ENCODE results near the gene CDH5. TPM values are rescaled to one million over a fixed set of nuclear protein-coding genes. Genes with fewer than 3 reads are reported as not detected.

Gene CDH5
- total and polyA plus RNA-seq, 2 of the 13 experiments (the other 11 are each of a cell fraction or from before 2014, with no cell fraction given): 0.71 to 1.1 TPM

DNA sequence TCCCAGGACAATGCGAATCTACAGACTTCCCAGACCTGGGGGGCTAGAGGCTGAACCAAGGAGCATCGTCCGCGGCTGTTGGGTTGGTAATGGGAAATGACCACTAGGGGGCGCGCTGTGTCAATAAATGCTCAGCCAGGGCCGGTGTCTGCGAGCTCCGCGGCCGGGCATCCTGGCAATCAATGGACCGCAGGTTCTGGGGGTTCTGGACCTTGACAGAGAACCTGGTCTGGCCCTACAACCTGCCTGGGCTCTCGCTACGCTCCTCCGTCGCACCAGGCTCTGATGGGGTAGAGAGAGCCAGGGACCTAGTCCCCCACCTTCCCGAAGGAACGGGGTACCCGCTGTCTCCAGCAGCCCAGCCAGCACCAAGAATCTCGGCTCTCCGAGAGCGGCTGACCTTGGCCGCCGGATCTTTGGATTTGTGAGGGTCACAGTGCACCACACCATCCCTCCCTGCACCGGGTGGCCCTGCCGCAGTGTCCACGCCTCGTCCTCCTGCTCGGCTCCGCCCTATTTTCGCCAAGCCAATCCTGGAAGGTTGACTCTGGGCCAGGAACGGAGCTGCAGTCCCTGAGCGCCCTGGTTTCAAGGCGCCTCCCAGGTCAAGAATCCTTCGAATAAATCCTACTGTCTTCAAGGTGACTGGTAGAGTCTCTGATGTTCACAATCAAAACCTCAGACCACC lies 40.2 kb downstream of the CDH5 start (continued):
- TF ChIP-seq ZNF10 (CRISPR knock-in tag; IDR thresholded peaks at IDR 0.05; ENCODE audit: borderline replicate concordance, low read depth) (no peak), NBN (conservative IDR thresholded peaks at IDR 0.05) (no peak), ZNF367 (CRISPR knock-in tag; IDR thresholded peaks at IDR 0.05; ENCODE audit: borderline replicate concordance) (no peak), THYN1 (CRISPR knock-in tag; IDR thresholded peaks at IDR 0.05; ENCODE audit: borderline replicate concordance, low read depth) (no peak), HOXD1 (CRISPR knock-in tag; IDR thresholded peaks at IDR 0.05) (0 out of 2 replicates have a peak, but pooled peaks have one; percentile 20), HNF4A (CRISPR knock-in tag; IDR thresholded peaks at IDR 0.05) (peak; percentile 76; the same call in 1 of the 2 replicates), HNRNPLL (IDR thresholded peaks at IDR 0.05; ENCODE audit: low read depth, low read length, poor library complexity, severe bottlenecking) (peak; percentile 48), IRF2 (CRISPR knock-in tag; IDR thresholded peaks at IDR 0.05) (peak; percentile 46; the same call in 1 of the 2 replicates), RBM39 (IDR thresholded peaks at IDR 0.05; ENCODE audit: low read depth, low read length, poor library complexity, severe bottlenecking) (peak; percentile 38), ZNF652 (CRISPR knock-in tag; IDR thresholded peaks at IDR 0.05; ENCODE audit: borderline replicate concordance, low read depth) (no peak)
- TF ChIP-seq, protein P1, sequence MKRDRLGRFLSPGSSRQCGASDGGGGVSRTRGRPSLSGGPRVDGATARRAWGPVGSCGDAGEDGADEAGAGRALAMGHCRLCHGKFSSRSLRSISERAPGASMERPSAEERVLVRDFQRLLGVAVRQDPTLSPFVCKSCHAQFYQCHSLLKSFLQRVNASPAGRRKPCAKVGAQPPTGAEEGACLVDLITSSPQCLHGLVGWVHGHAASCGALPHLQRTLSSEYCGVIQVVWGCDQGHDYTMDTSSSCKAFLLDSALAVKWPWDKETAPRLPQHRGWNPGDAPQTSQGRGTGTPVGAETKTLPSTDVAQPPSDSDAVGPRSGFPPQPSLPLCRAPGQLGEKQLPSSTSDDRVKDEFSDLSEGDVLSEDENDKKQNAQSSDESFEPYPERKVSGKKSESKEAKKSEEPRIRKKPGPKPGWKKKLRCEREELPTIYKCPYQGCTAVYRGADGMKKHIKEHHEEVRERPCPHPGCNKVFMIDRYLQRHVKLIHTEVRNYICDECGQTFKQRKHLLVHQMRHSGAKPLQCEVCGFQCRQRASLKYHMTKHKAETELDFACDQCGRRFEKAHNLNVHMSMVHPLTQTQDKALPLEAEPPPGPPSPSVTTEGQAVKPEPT (CRISPR knock-in tag; IDR thresholded peaks at IDR 0.05; ENCODE audit: low read depth): no peak
- TF ChIP-seq, protein P2, sequence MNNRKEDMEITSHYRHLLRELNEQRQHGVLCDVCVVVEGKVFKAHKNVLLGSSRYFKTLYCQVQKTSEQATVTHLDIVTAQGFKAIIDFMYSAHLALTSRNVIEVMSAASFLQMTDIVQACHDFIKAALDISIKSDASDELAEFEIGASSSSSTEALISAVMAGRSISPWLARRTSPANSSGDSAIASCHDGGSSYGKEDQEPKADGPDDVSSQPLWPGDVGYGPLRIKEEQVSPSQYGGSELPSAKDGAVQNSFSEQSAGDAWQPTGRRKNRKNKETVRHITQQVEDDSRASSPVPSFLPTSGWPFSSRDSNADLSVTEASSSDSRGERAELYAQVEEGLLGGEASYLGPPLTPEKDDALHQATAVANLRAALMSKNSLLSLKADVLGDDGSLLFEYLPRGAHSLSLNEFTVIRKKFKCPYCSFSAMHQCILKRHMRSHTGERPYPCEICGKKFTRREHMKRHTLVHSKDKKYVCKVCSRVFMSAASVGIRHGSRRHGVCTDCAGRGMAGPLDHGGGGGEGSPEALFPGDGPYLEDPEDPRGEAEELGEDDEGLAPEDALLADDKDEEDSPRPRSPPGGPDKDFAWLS (CRISPR knock-in tag; IDR thresholded peaks at IDR 0.05; ENCODE audit: borderline replicate concordance): no peak
- TF ChIP-seq, protein P3, sequence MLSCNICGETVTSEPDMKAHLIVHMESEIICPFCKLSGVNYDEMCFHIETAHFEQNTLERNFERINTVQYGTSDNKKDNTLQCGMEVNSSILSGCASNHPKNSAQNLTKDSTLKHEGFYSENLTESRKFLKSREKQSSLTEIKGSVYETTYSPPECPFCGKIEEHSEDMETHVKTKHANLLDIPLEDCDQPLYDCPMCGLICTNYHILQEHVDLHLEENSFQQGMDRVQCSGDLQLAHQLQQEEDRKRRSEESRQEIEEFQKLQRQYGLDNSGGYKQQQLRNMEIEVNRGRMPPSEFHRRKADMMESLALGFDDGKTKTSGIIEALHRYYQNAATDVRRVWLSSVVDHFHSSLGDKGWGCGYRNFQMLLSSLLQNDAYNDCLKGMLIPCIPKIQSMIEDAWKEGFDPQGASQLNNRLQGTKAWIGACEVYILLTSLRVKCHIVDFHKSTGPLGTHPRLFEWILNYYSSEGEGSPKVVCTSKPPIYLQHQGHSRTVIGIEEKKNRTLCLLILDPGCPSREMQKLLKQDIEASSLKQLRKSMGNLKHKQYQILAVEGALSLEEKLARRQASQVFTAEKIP (CRISPR knock-in tag; IDR thresholded peaks at IDR 0.05; ENCODE audit: borderline replicate concordance): no peak
- TF ChIP-seq, protein P4, sequence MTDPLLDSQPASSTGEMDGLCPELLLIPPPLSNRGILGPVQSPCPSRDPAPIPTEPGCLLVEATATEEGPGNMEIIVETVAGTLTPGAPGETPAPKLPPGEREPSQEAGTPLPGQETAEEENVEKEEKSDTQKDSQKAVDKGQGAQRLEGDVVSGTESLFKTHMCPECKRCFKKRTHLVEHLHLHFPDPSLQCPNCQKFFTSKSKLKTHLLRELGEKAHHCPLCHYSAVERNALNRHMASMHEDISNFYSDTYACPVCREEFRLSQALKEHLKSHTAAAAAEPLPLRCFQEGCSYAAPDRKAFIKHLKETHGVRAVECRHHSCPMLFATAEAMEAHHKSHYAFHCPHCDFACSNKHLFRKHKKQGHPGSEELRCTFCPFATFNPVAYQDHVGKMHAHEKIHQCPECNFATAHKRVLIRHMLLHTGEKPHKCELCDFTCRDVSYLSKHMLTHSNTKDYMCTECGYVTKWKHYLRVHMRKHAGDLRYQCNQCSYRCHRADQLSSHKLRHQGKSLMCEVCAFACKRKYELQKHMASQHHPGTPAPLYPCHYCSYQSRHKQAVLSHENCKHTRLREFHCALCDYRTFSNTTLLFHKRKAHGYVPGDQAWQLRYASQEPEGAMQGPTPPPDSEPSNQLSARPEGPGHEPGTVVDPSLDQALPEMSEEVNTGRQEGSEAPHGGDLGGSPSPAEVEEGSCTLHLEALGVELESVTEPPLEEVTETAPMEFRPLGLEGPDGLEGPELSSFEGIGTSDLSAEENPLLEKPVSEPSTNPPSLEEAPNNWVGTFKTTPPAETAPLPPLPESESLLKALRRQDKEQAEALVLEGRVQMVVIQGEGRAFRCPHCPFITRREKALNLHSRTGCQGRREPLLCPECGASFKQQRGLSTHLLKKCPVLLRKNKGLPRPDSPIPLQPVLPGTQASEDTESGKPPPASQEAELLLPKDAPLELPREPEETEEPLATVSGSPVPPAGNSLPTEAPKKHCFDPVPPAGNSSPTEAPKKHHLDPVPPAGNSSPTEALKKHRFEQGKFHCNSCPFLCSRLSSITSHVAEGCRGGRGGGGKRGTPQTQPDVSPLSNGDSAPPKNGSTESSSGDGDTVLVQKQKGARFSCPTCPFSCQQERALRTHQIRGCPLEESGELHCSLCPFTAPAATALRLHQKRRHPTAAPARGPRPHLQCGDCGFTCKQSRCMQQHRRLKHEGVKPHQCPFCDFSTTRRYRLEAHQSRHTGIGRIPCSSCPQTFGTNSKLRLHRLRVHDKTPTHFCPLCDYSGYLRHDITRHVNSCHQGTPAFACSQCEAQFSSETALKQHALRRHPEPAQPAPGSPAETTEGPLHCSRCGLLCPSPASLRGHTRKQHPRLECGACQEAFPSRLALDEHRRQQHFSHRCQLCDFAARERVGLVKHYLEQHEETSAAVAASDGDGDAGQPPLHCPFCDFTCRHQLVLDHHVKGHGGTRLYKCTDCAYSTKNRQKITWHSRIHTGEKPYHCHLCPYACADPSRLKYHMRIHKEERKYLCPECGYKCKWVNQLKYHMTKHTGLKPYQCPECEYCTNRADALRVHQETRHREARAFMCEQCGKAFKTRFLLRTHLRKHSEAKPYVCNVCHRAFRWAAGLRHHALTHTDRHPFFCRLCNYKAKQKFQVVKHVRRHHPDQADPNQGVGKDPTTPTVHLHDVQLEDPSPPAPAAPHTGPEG (CRISPR knock-in tag; IDR thresholded peaks at IDR 0.05): peak; percentile 76; the same call in 1 of the 2 replicates
- TF ChIP-seq, protein P5, sequence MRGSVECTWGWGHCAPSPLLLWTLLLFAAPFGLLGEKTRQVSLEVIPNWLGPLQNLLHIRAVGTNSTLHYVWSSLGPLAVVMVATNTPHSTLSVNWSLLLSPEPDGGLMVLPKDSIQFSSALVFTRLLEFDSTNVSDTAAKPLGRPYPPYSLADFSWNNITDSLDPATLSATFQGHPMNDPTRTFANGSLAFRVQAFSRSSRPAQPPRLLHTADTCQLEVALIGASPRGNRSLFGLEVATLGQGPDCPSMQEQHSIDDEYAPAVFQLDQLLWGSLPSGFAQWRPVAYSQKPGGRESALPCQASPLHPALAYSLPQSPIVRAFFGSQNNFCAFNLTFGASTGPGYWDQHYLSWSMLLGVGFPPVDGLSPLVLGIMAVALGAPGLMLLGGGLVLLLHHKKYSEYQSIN (CRISPR knock-in tag; IDR thresholded peaks at IDR 0.05; ENCODE audit: borderline replicate concordance): no peak

Measured in HepG2 (cell line).